ENCODE measurements around the gene TDO2.

- TF ChIP-seq GATA2 (IDR thresholded peaks at IDR 0.05; ENCODE audit: low read depth, low read length) (no peak), GATA3 (IDR thresholded peaks at IDR 0.05; ENCODE audit: low read depth, low read length) (no peak)
These were observed 6.2 kb downstream of the TDO2 start for GRCh38 chr4:155909615-155910226.

Data from SH-SY5Y (cell line).